ENCODE measurements around the gene MLLT6.
A peak's percentile ranks its signal among the peaks of the same experiment; 100 is the strongest.

Gene MLLT6

GRCh38 chr17:38709864-38710603 is 5.0 kb downstream of the MLLT6 start:
- Histone ChIP-seq H3K4me3 (ENCODE audit: control insufficient read depth in 1 of 7, extremely low read depth in 1 of 7, insufficient read depth in 4 of 7, low read depth in 2 of 7, low read length in 6 of 7) (no peak overlapping the region), H3K4me1 (ENCODE audit: control extremely low read depth in 1 of 4, control insufficient read depth in 4 of 4, insufficient read depth in 4 of 4, low read length in 3 of 4) (peaks cover 0 to 51% (median 44%) of the 10 kb centered on the region in 4 experiments), H3K27ac (ENCODE audit: insufficient read depth in 1 of 2, low read depth in 1 of 2, low read length in 2 of 2, poor library complexity in 1 of 2, severe bottlenecking in 2 of 2) (no peak overlapping the region), H3K27me3 (replicated peaks in 2 of 5; ENCODE audit: control insufficient read depth in 4 of 5, insufficient read depth in 5 of 5, low read length in 4 of 5) (no peaks in the 10 kb centered on the region), H3K36me3 (ENCODE audit: control insufficient read depth in 4 of 4, insufficient read depth in 4 of 4, low read length in 3 of 4) (peaks cover 4 to 58% (median 45%) of the 10 kb centered on the region in 4 experiments), H3K9me3 (ENCODE audit: control extremely low read depth in 1 of 5, control insufficient read depth in 4 of 5, insufficient read depth in 2 of 5, low read depth in 1 of 5, low read length in 4 of 5) (no peaks in the 10 kb centered on the region)
- 96% methylated on average over 11 of the region's 13 CpGs for WGBS (ENCODE audit: insufficient coverage)
- POLR2A ChIA-PET, result interaction anchor here (1.2 to 1.6 kb wide), 2 partner anchors 10 to 12 kb away, joined by 3 read pairs; no protein-coding TSS in a partner anchor
- no peak for DNase-seq
- CTCF ChIA-PET, result interaction anchor here (0.7 to 4.0 kb wide), 13 partner anchors 10 to 152 kb away, joined by 3 to 25 read pairs (median 3); no protein-coding TSS in a partner anchor

GRCh38 chr17:38710604-38710962 is 5.5 kb downstream of the MLLT6 start:
- DNase-seq, result peak in 1 of 3 donors; percentile 20
- H3K36me3 ChIP-seq (ENCODE audit: control insufficient read depth in 4 of 4, insufficient read depth in 4 of 4, low read length in 3 of 4), result peaks cover 4 to 63% (median 49%) of the 10 kb centered on the region in 4 experiments
- WGBS (ENCODE audit: insufficient coverage), result 95% methylated on average over 3 of the region's 3 CpGs
- no peak overlapping the region for H3K4me3 ChIP-seq (ENCODE audit: control insufficient read depth in 1 of 7, extremely low read depth in 1 of 7, insufficient read depth in 4 of 7, low read depth in 2 of 7, low read length in 6 of 7)
- no peaks in the 10 kb centered on the region for H3K27me3 ChIP-seq (replicated peaks in 2 of 5; ENCODE audit: control insufficient read depth in 4 of 5, insufficient read depth in 5 of 5, low read length in 4 of 5)
- no peaks in the 10 kb centered on the region for H3K9me3 ChIP-seq (ENCODE audit: control extremely low read depth in 1 of 5, control insufficient read depth in 4 of 5, insufficient read depth in 2 of 5, low read depth in 1 of 5, low read length in 4 of 5)
- H3K27ac ChIP-seq (ENCODE audit: insufficient read depth in 1 of 2, low read depth in 1 of 2, low read length in 2 of 2, poor library complexity in 1 of 2, severe bottlenecking in 2 of 2), result no peak overlapping the region
- peaks cover 0 to 51% (median 44%) of the 10 kb centered on the region in 4 experiments for H3K4me1 ChIP-seq (ENCODE audit: control extremely low read depth in 1 of 4, control insufficient read depth in 4 of 4, insufficient read depth in 4 of 4, low read length in 3 of 4)
- CTCF ChIA-PET, result interaction anchor here (0.7 to 4.0 kb wide), 13 partner anchors 11 to 153 kb away, joined by 3 to 25 read pairs (median 3); no protein-coding TSS in a partner anchor
- POLR2A ChIA-PET, result interaction anchor here (1.2 to 1.6 kb wide), 2 partner anchors 10 to 12 kb away, joined by 3 read pairs; no protein-coding TSS in a partner anchor

- Histone ChIP-seq H3K9me3 (ENCODE audit: control extremely low read depth in 1 of 5, control insufficient read depth in 4 of 5, insufficient read depth in 2 of 5, low read depth in 1 of 5, low read length in 4 of 5) (no peaks in the 10 kb centered on the region), H3K4me3 (ENCODE audit: control insufficient read depth in 1 of 7, extremely low read depth in 1 of 7, insufficient read depth in 4 of 7, low read depth in 2 of 7, low read length in 6 of 7) (no peak overlapping the region), H3K36me3 (ENCODE audit: control insufficient read depth in 4 of 4, insufficient read depth in 4 of 4, low read length in 3 of 4) (peaks cover 4 to 67% (median 53%) of the 10 kb centered on the region in 4 experiments), H3K4me1 (ENCODE audit: control extremely low read depth in 1 of 4, control insufficient read depth in 4 of 4, insufficient read depth in 4 of 4, low read length in 3 of 4) (peaks cover 0 to 49% (median 41%) of the 10 kb centered on the region in 4 experiments), H3K27me3 (replicated peaks in 2 of 5; ENCODE audit: control insufficient read depth in 4 of 5, insufficient read depth in 5 of 5, low read length in 4 of 5) (no peaks in the 10 kb centered on the region), H3K27ac (ENCODE audit: insufficient read depth in 1 of 2, low read depth in 1 of 2, low read length in 2 of 2, poor library complexity in 1 of 2, severe bottlenecking in 2 of 2) (no peak overlapping the region)
- POLR2A ChIA-PET, result interaction anchor here (1.2 to 1.6 kb wide), 2 partner anchors 9 to 11 kb away, joined by 3 read pairs; no protein-coding TSS in a partner anchor
- DNase-seq, result no peak
- 80% methylated on average over 4 of the region's 5 CpGs for WGBS (ENCODE audit: insufficient coverage)
- CTCF ChIA-PET, result interaction anchor here (0.7 to 4.0 kb wide), 9 partner anchors 11 to 153 kb away, joined by 3 to 25 read pairs (median 3); no protein-coding TSS in a partner anchor
Observed at GRCh38 chr17:38710985-38711384, 5.9 kb downstream of the MLLT6 start.

- ChIA-PET CTCF (interaction anchor here (0.9 to 2.5 kb wide), 2 partner anchors 12 to 16 kb away, joined by 3 to 14 read pairs; no protein-coding TSS in a partner anchor), POLR2A (interaction anchor here (0.7 to 1.6 kb wide), 3 partner anchors 8 to 171 kb away, joined by 3 read pairs; no protein-coding TSS in a partner anchor)
- H3K36me3 ChIP-seq (ENCODE audit: control insufficient read depth in 4 of 4, insufficient read depth in 4 of 4, low read length in 3 of 4), result peaks cover 8 to 77% (median 61%) of the 10 kb centered on the region in 4 experiments
Observed at GRCh38 chr17:38711792-38712571, 6.9 kb downstream of the MLLT6 start.

GRCh38 chr17:38712593-38712992 is 7.5 kb downstream of the MLLT6 start:
- Histone ChIP-seq H3K4me1 (ENCODE audit: control extremely low read depth in 1 of 4, control insufficient read depth in 4 of 4, insufficient read depth in 4 of 4, low read length in 3 of 4) (peaks cover 0 to 34% (median 27%) of the 10 kb centered on the region in 4 experiments), H3K9me3 (ENCODE audit: control extremely low read depth in 1 of 5, control insufficient read depth in 4 of 5, insufficient read depth in 2 of 5, low read depth in 1 of 5, low read length in 4 of 5) (no peaks in the 10 kb centered on the region), H3K36me3 (ENCODE audit: control insufficient read depth in 4 of 4, insufficient read depth in 4 of 4, low read length in 3 of 4) (peaks cover 9 to 79% (median 65%) of the 10 kb centered on the region in 4 experiments), H3K4me3 (ENCODE audit: control insufficient read depth in 1 of 7, extremely low read depth in 1 of 7, insufficient read depth in 4 of 7, low read depth in 2 of 7, low read length in 6 of 7) (no peak overlapping the region), H3K27me3 (replicated peaks in 2 of 5; ENCODE audit: control insufficient read depth in 4 of 5, insufficient read depth in 5 of 5, low read length in 4 of 5) (no peaks in the 10 kb centered on the region), H3K27ac (ENCODE audit: insufficient read depth in 1 of 2, low read depth in 1 of 2, low read length in 2 of 2, poor library complexity in 1 of 2, severe bottlenecking in 2 of 2) (no peak overlapping the region)
- CTCF ChIA-PET, result no interaction called here
- no peak for DNase-seq
- 100% methylated on average over 2 of the region's 10 CpGs for WGBS (ENCODE audit: insufficient coverage)
- POLR2A ChIA-PET, result interaction anchor here (0.7 to 1.2 kb wide), 2 partner anchors 11 to 172 kb away, joined by 3 read pairs; no protein-coding TSS in a partner anchor

More at GRCh38 chr17:38711792-38712571, 6.9 kb downstream of the MLLT6 start:
- H3K27ac ChIP-seq (ENCODE audit: insufficient read depth in 1 of 2, low read depth in 1 of 2, low read length in 2 of 2, poor library complexity in 1 of 2, severe bottlenecking in 2 of 2), result no peak overlapping the region
- peak in 2 of 3 donors; percentile 63 to 71 for DNase-seq
- no peaks in the 10 kb centered on the region for H3K9me3 ChIP-seq (ENCODE audit: control extremely low read depth in 1 of 5, control insufficient read depth in 4 of 5, insufficient read depth in 2 of 5, low read depth in 1 of 5, low read length in 4 of 5)
- no peaks in the 10 kb centered on the region for H3K27me3 ChIP-seq (replicated peaks in 2 of 5; ENCODE audit: control insufficient read depth in 4 of 5, insufficient read depth in 5 of 5, low read length in 4 of 5)
- 63% methylated on average over 16 of the region's 26 CpGs for WGBS (ENCODE audit: insufficient coverage)
- peak overlapping the region in 2 of 7 experiments; percentile 11 to 33 for H3K4me3 ChIP-seq (ENCODE audit: control insufficient read depth in 1 of 7, extremely low read depth in 1 of 7, insufficient read depth in 4 of 7, low read depth in 2 of 7, low read length in 6 of 7)
- H3K4me1 ChIP-seq (ENCODE audit: control extremely low read depth in 1 of 4, control insufficient read depth in 4 of 4, insufficient read depth in 4 of 4, low read length in 3 of 4), result peaks cover 0 to 39% (median 31%) of the 10 kb centered on the region in 4 experiments

- H3K27ac ChIP-seq (ENCODE audit: insufficient read depth in 1 of 2, low read depth in 1 of 2, low read length in 2 of 2, poor library complexity in 1 of 2, severe bottlenecking in 2 of 2), result no peak overlapping the region
- H3K27me3 ChIP-seq (replicated peaks in 2 of 5; ENCODE audit: control insufficient read depth in 4 of 5, insufficient read depth in 5 of 5, low read length in 4 of 5), result no peaks in the 10 kb centered on the region
- no peak overlapping the region for H3K4me3 ChIP-seq (ENCODE audit: control insufficient read depth in 1 of 7, extremely low read depth in 1 of 7, insufficient read depth in 4 of 7, low read depth in 2 of 7, low read length in 6 of 7)
- no peak for DNase-seq
- POLR2A ChIA-PET, result no interaction called here
- WGBS (ENCODE audit: insufficient coverage), result 100% methylated on average over 3 of the region's 11 CpGs
- peaks cover 10 to 78% (median 62%) of the 10 kb centered on the region in 4 experiments for H3K36me3 ChIP-seq (ENCODE audit: control insufficient read depth in 4 of 4, insufficient read depth in 4 of 4, low read length in 3 of 4)
- CTCF ChIA-PET, result interaction anchor here (1.8 kb wide), 1 partner anchor 10 kb away, joined by 9 read pairs; no protein-coding TSS in a partner anchor
- H3K4me1 ChIP-seq (ENCODE audit: control extremely low read depth in 1 of 4, control insufficient read depth in 4 of 4, insufficient read depth in 4 of 4, low read length in 3 of 4), result peaks cover 0 to 34% (median 25%) of the 10 kb centered on the region in 4 experiments
- no peaks in the 10 kb centered on the region for H3K9me3 ChIP-seq (ENCODE audit: control extremely low read depth in 1 of 5, control insufficient read depth in 4 of 5, insufficient read depth in 2 of 5, low read depth in 1 of 5, low read length in 4 of 5)
Observed at GRCh38 chr17:38713456-38714075, 8.5 kb downstream of the MLLT6 start.
